K562 (cell line): ENCODE results near the gene ZFYVE19. TPM values are rescaled to one million over a fixed set of nuclear protein-coding genes. Genes with fewer than 3 reads are reported as not detected.
A peak's percentile ranks its signal among the peaks of the same experiment; 100 is the strongest.

Source experiments
- ATAC-seq: fragments of 200-7000 bp; cut with Tn5 transposase; 3 replicates; pipeline ENCODE4 v1.9.1; 2020; ENCODE audit warnings: moderate library complexity
- BruUV-seq: library from RNA; stranded (reverse); fragments of 400-500 nt; replicated peaks from 2 replicates; lab custom pipeline; 2021; lab: Mats Ljungman, UMichigan
- CTCF ChIA-PET: fragments of 300-600 bp; formaldehyde crosslinking; extraction: SDS; loops from one replicate; lab custom pipeline; 2021; ENCODE audit warnings: low intra/inter-chr PET ratio; lab: Yijun Ruan, JAX
- POLR2A ChIA-PET: fragments of 300-600, 350-650 bp; sonication (Branson Sonifier 250); formaldehyde crosslinking; extraction: SDS; loops from one replicate; lab custom pipeline; 2021; ENCODE audit warnings: antibody characterized with exemption, inconsistent platforms; lab: Yijun Ruan, JAX
- DNase-seq, 4 experiments: peaks; one replicate each; pipeline versions ENCODE4 v3.0.0 to v3.0.0-alpha.2; 2011 to 2018; ENCODE audit warnings: low spot score in 3 of 4, mixed read lengths in 3 of 4; ENCODE audit errors: extremely low read depth in 1 of 4
- FAIRE-seq: peaks from 2 replicates; lab custom pipeline; 2011; peaks lifted over from hg19 to GRCh38; lab: Jason Lieb, UNC
- H2AFZ ChIP-seq: 2 replicates; pipeline ENCODE4 v1.6.0; 2011; ENCODE audit warnings: low read depth, low read length, control low read depth, inconsistent platforms
- H3K27ac ChIP-seq: fragments of 200-600 bp; 3 replicates; pipeline ENCODE4 v1.8.0; 2011; ENCODE audit warnings: low read depth, mild to moderate bottlenecking, control low read depth, inconsistent platforms, low read length, moderate library complexity, mixed read lengths; ENCODE audit errors: extremely low read depth
- H3K27me3 ChIP-seq, 2 experiments: fragments of 300-600 bp in 1 of 2; 2 replicates in 1 of 2; 3 replicates in 1 of 2; pipeline versions ENCODE4 v1.6.0 to v1.8.0; 2011; ENCODE audit warnings: inconsistent platforms in 2 of 2, low read length in 2 of 2, mild to moderate bottlenecking in 1 of 2, mixed read lengths in 1 of 2, moderate library complexity in 1 of 2; ENCODE audit not compliant: control insufficient read depth in 2 of 2, insufficient read depth in 2 of 2
- H3K36me3 ChIP-seq: fragments of 300-600 bp; 3 replicates; pipeline ENCODE4 v1.8.0; 2011; ENCODE audit warnings: mild to moderate bottlenecking, low read length, inconsistent platforms; ENCODE audit not compliant: control insufficient read depth, insufficient read depth
- H3K4me1 ChIP-seq, 2 experiments: fragments of 200-600 bp in 1 of 2; replicated peaks in 1 of 2; 2 replicates in 1 of 2; 3 replicates in 1 of 2; pipeline versions ENCODE4 v1.5.1 to v1.8.0; 2011; ENCODE audit warnings: inconsistent platforms in 2 of 2, low read length in 2 of 2, mild to moderate bottlenecking in 1 of 2, mixed read lengths in 1 of 2, moderate library complexity in 1 of 2; ENCODE audit not compliant: control insufficient read depth in 2 of 2, insufficient read depth in 2 of 2
- H3K4me2 ChIP-seq: 2 replicates; pipeline ENCODE4 v1.6.1; 2011; ENCODE audit warnings: low read length, control low read depth, inconsistent platforms, mixed read lengths; ENCODE audit not compliant: insufficient read depth
- H3K4me3 ChIP-seq: fragments of 200-600 bp; sonication (generic), shearing (Covaris generic); 2 replicates; pipeline ENCODE4 v1.5.1; 2016; ENCODE audit warnings: control low read depth, inconsistent platforms
- H3K79me2 ChIP-seq: fragments of 200-600 bp; 3 replicates; pipeline ENCODE4 v1.8.0; 2011; ENCODE audit warnings: low read length, inconsistent platforms; ENCODE audit not compliant: control insufficient read depth, insufficient read depth
- H3K9ac ChIP-seq, 2 experiments: 2 replicates each; pipeline versions ENCODE4 v1.6.0 to v1.6.1; 2011; ENCODE audit warnings: low read depth in 2 of 2, low read length in 2 of 2, control low read depth in 1 of 2, inconsistent platforms in 1 of 2, mild to moderate bottlenecking in 1 of 2, mixed read lengths in 1 of 2; ENCODE audit not compliant: insufficient read depth in 1 of 2
- H3K9me1 ChIP-seq: one replicate; pipeline ENCODE4 v1.6.0; 2011; ENCODE audit warnings: inconsistent platforms, mild to moderate bottlenecking, low read length, moderate library complexity; ENCODE audit not compliant: control insufficient read depth, insufficient read depth
- H3K9me3 ChIP-seq: replicated peaks from 2 replicates; pipeline ENCODE4 v1.5.1; 2011; ENCODE audit warnings: low read depth, low read length, inconsistent platforms; ENCODE audit not compliant: control insufficient read depth, insufficient read depth
- H4K20me1 ChIP-seq: replicated peaks from 2 replicates; pipeline ENCODE4 v1.6.1; 2011; ENCODE audit warnings: low read length, inconsistent platforms, mixed read lengths; ENCODE audit not compliant: control insufficient read depth, insufficient read depth
- CEBPG ChIP-seq, 3 experiments: fragments of 200-800 bp in 1 of 3; sonication (Bioruptor generic) in 1 of 3; sonication (generic) in 1 of 3; formaldehyde crosslinking in 1 of 3; IDR thresholded peaks in 2 of 3; conservative IDR thresholded peaks in 1 of 3; 2 replicates each; pipeline versions ENCODE4 v1.6.1 to v1.8.0; 2016 to 2022; ENCODE audit warnings: missing compliant biosample characterization in 2 of 3, missing genetic modification characterization in 2 of 3, mild to moderate bottlenecking in 1 of 3, missing genetic modification reagents in 1 of 3
- FOXA3 ChIP-seq, 2 experiments: fragments of 450-650 bp in 1 of 2; sonication (generic) in 1 of 2; formaldehyde crosslinking; IDR thresholded peaks in 1 of 2; conservative IDR thresholded peaks in 1 of 2; 2 replicates each; pipeline versions ENCODE4 v1.4.0 to v1.8.0; 2020 to 2022; ENCODE audit warnings: mild to moderate bottlenecking in 2 of 2, missing genetic modification reagents in 1 of 2
- HIVEP1 ChIP-seq: fragments of 250-450 bp; sonication (Bioruptor Pico); IDR thresholded peaks from 2 replicates; pipeline ENCODE4 v1.4.0; 2020; ENCODE audit warnings: mild to moderate bottlenecking
- whole genome bisulfite sequencing: fragments of 100-300 bp; shearing (Covaris generic); methylation state at CpG from one replicate; pipeline ENCODE4 v1.1.6; 2016; ENCODE audit warnings: low coverage, mixed read lengths; ENCODE audit not compliant: insufficient coverage; ENCODE audit errors: missing lambda C conversion rate; 5-methylcytosine and 5-hydroxymethylcytosine counted together
- in situ Hi-C: fragments of 300-500 bp; cut with MboI; formaldehyde crosslinking; loops from 4 replicates; pipeline ENCODE4 v1.15.0; 2018; ENCODE audit warnings: inconsistent platforms, mixed read lengths
- intact Hi-C: fragments of 100-400 bp; cut with micrococcal nuclease; formaldehyde crosslinking; loops from 2 replicates; pipeline ENCODE4 v1.14.2; 2022
- polyA plus RNA-seq, 8 experiments: library from polyadenylated mRNA; depleted of rRNA in 4 of 8; stranded (reverse) in 5 of 8; unstranded in 3 of 8; fragments of >200 nt; fragmentation: Nextera tagmentation in 2 of 8; fragmentation: Illumina TruSeq in 1 of 8; extraction: Ambion mirVana in 2 of 8; extraction: Trizol in 1 of 8; gene quantifications; 2 replicates each; pipeline versions ENCODE4 v1.2.1 to v1.2.3, GENCODE V29; 2011 to 2014; ENCODE audit warnings: inconsistent platforms in 1 of 8, missing spikeins in 1 of 8
- total RNA-seq, 7 experiments: library from RNA; depleted of rRNA in 6 of 7; stranded (reverse); fragments of >200 nt in 6 of 7; fragmentation: Illumina TruSeq in 2 of 7; extraction: Trizol in 2 of 7; gene quantifications; 2 replicates each; pipeline versions ENCODE4 v1.2.1 to v1.2.3, GENCODE V29; 2011 to 2021; ENCODE audit warnings: low replicate concordance in 1 of 7

Gene ZFYVE19
- total and polyA plus RNA-seq, 9 of the 15 experiments (the other 6 are each of a cell fraction or from before 2014, with no cell fraction given), result 1.5 to 36.8 (median 19.9) TPM

DNA sequence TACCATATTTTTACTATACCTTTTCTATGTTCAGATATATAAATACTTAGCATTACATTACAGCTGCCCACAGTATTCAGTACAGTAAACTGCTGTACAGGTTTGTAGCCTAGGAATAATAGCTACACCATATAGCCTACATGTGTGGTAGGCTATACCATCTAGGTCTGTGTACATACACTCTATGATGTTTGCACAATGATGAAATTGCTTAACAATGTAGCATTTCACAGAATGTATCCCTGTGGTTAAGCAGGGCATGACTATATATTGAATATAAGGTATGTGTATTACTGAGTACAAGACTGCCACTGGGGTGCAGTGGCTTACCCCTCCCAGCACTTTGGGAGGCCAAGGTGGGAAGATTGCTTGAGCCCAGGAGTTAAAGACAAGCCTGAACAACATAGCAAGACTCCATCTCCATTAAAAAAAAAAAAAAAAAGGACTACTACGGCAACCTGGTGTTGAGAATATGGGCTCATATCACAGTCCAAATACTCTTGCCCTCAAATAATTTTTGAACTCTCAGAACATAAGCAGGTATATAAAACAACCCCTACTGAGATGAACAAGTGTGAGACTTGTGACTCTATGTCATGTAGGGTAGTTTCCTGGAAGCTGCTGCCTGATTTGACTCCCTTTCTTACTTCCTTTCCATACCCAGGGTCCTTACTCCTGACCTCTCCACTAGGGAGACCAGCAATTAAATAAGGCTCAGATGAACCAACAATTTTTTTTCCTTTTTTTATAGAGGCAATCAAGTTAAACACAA, 16.9 kb downstream of the ZFYVE19 start:
- in situ Hi-C loops, result no loop called here
- no CpG with 5 or more reads among the region's 1 CpG for WGBS
- peaks cover 5 to 19% of the 10 kb centered on the region in 2 experiments; a peak in 4 of 5 replicates for H3K4me1 ChIP-seq
- no peak overlapping the region for H3K4me2 ChIP-seq
- FAIRE-seq (no peak), DNase-seq (no peak), ATAC-seq (no peak)
- no peak for TF ChIP-seq HIVEP1 (CRISPR knock-in tag)
- no peak for TF ChIP-seq CEBPG (CRISPR knock-in tag; IDR thresholded peaks at IDR 0.05)
- TF ChIP-seq CEBPG (tag; conservative IDR thresholded peaks at IDR 0.05 in 1 of 2, IDR thresholded peaks at IDR 0.05 in 1 of 2), result peak in 1 of 2 experiments; percentile 74; a peak in 2 of 4 replicates
- TF ChIP-seq FOXA3 (CRISPR knock-in tag; conservative IDR thresholded peaks at IDR 0.05 in 1 of 2, IDR thresholded peaks at IDR 0.05 in 1 of 2), result peak in 1 of 2 experiments; percentile 63; a peak in 2 of 4 replicates
- H4K20me1 ChIP-seq, result peaks cover 4% of the 10 kb centered on the region
- H3K9me1 ChIP-seq, result no peaks in the 10 kb centered on the region
- H3K9ac ChIP-seq, result no peak overlapping the region
- H3K4me3 ChIP-seq, result no peak overlapping the region
- intact Hi-C loops, result no loop called here
- H3K79me2 ChIP-seq, result no peaks in the 10 kb centered on the region
- no TSS peak for BruUV-seq
- no peaks in the 10 kb centered on the region for H3K9me3 ChIP-seq
- no peak overlapping the region for H3K27ac ChIP-seq
- ChIA-PET POLR2A (interaction anchor here (1.2 kb wide), 1 partner anchor 20 kb away, joined by 4 read pairs; the partner anchor contains the start of gene SPINT1), CTCF (no interaction called here)
- no peak overlapping the region for H2AFZ ChIP-seq
- no peaks in the 10 kb centered on the region for H3K27me3 ChIP-seq
- no peaks in the 10 kb centered on the region for H3K36me3 ChIP-seq
